HG02759 (cell line): ENCODE measurements around the gene VCAN.

Experiments
- ATAC-seq: cut with Tn5 transposase; IDR thresholded peaks from one replicate; pipeline ENCODE4 v1.9.1; 2021; ENCODE audit warnings: mild to moderate bottlenecking, moderate library complexity; ENCODE audit not compliant: unreplicated experiment

Gene VCAN

GRCh38 chr5:83494087-83494620 lies 22.6 kb downstream of the VCAN start:
- no peak for ATAC-seq

DNA sequence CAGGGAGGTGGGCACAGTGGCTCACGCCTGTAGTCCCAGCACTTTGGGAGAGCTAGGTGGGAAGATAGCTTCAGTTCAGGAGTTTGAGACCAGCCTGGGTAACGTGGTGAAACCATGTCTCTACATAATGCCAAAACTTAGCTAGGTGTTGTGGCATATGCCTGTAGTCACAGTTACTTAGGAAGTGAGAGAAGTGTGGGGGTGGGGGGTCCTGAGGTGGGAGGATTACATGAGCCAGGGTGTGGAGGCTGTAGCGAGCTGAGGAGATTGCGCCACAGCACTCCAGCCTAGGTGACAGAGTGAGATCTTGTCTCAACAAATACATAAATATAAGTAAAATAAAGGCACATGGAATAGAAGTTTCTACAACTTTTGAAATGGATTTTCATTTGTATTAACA lies 23.1 kb downstream of the VCAN start:
- ATAC-seq = no peak

GRCh38 chr5:83496626-83497025 lies 25.1 kb downstream of the VCAN start:
- ATAC-seq = no peak

- ATAC-seq = no peak
These were observed 27.0 kb downstream of the VCAN start for GRCh38 chr5:83498585-83498984.

DNA sequence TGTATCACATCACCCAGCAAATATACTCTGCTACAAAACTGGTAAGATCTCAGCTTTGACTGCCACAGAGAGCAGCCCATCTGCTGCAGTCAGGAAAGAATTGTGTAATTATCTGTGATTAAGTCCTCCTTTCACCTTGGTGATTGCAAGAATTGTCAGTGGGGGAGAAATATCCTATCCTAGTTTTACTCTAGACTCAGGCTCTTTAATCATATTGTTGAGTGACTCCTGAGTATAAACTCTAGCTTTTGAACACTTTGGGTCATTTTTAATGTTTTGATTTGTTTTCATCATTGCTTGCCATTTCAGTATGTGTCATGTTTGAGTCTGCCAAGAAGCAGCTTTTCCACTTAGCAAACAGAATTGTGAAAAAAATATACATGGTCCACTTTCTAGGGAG lies 32.1 kb downstream of the VCAN start:
- ATAC-seq = no peak

GRCh38 chr5:83507431-83507830 lies 35.9 kb downstream of the VCAN start:
- no peak for ATAC-seq

DNA sequence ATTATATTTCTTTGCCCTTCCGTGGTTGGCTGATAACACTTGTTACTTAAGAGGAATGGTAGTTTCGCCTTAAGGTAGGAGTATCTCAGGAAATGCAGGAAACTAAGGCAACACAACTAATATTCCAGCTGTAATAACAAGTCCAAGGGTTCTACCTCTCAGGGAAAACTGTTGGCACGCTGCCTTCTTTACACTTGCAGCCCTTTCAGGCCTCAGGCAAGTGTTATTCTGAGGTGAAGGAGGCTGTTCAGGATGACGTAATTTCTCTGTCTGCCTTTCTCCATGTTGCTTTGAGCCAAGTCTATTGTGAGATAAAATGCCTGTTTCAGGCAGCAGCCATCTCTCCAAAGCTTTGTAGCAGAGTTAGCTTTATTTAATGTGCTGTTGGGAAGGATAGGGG lies 38.0 kb downstream of the VCAN start:
- ATAC-seq = no peak

GRCh38 chr5:83510260-83510659 lies 38.7 kb downstream of the VCAN start:
- ATAC-seq = peak; percentile 84

DNA sequence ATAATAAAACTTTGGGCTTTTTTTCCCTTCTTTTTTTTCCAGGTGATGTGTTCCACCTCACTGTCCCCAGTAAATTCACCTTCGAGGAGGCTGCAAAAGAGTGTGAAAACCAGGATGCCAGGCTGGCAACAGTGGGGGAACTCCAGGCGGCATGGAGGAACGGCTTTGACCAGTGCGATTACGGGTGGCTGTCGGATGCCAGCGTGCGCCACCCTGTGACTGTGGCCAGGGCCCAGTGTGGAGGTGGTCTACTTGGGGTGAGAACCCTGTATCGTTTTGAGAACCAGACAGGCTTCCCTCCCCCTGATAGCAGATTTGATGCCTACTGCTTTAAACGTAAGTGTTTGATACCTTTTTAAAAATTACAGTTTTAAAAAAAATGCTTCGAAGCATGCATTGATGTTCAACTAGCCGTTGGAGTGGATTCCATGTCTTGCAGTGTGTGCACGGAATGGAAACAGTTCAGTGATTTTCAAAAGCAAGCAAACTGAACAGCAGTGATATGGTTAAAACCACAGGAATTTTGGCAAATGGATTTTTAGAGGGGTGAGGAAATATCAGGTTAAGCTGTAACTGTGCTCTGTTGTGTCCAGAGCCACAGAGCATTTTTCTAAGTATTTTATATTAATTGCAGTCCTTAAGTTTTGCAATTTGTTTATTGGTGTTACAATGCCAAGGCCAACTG lies 40.7 kb downstream of the VCAN start:
- ATAC-seq = no peak

GRCh38 chr5:83513081-83513480 lies 41.5 kb downstream of the VCAN start:
- no peak for ATAC-seq

DNA sequence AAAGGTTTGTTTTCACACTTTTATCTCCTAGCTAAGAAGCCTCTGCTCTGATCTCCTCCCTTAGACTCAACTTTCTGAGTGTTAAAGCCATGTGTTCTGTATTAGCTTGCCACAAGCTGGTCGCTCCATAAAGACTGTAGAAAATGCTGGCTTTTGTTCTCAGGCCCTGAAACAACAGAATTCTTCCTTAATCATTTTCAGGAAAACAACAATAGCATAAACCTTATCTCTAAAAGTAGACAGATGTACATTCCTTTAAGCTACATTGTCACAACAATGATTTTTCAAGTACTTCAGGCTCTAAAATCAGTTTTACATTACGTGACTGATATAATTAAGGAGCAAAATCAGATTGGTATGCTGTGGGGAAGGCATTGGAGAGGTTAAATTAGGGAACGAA lies 41.9 kb downstream of the VCAN start:
- ATAC-seq = no peak

DNA sequence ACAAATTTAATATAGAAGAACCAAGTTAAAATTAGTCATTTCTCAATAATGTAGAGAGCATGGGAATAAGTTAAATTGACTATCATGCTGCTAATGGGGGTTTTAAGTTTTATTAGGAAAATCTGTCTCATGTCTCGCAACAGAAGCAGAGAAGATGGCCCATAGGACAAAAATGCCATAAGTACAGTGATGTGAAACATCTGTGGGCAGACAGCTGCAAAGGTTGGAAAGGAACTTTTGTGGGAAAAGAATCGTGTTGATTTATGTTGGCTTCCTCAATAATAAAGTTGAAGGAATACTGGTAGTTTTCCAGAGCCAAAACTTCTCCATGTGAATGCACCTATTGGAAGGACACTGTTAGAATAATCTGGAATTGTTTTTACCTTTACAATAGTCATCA lies 44.8 kb downstream of the VCAN start:
- ATAC-seq = no peak

GRCh38 chr5:83517072-83517687 lies 45.6 kb downstream of the VCAN start:
- ATAC-seq = no peak

GRCh38 chr5:83517688-83518085 lies 46.1 kb downstream of the VCAN start:
- ATAC-seq = no peak

DNA sequence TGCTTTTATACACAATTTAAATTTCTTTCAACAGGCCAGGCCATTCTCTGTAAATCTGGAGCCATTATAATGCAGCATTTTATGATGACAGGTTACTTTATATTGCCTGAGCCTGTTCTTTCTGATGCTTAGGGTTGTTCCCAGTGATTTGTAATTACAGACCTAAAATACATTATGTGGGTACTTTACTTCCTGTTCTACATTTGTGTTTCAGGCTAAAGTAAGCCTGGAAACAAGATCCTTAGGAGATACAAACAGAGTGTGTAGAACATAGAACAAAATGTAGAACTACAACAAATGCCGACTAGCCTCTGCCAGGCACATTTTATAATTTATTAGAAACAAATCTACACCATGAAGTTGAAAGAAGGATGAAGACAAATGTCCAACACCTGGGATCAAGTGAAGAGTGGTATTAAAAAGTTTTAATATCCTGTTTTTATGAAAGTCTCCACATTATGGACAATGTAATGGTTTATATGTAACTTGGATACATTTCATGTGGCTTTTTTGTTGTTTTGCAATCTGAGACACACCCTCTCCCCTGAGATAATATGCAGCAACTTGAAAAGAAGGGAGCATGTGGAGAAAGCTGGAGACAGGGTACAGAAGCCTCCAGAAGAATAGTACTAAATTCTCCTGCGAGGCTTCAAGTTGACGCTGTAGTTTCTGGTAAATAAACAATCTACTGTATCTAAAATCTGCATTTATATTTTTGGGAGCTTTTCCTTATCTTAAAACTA lies 46.9 kb downstream of the VCAN start:
- ATAC-seq = no peak

GRCh38 chr5:83522446-83522845 lies 50.9 kb downstream of the VCAN start:
- no peak for ATAC-seq

- ATAC-seq = no peak
These were observed 52.4 kb downstream of the VCAN start for GRCh38 chr5:83523929-83524328.

GRCh38 chr5:83524345-83524744 lies 52.8 kb downstream of the VCAN start:
- ATAC-seq = no peak

DNA sequence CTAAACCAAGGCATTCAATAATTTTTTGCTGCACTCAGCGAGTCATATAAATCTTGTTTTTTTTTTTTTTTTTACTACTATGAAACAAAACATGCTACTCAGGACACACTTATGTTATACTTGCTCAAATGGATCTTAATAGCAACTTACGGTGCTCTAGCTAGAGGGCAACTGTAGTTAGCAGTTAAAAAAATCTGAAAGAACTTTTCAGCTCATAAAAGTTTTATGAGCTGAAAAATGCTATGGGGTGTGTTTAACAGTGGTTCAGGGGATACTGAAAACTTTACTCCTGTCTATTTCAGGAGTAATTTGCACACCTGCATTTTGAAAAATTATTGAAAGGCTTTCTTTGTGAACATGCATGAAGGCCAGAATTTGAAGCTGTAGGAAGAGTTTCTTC lies 53.4 kb downstream of the VCAN start:
- ATAC-seq = no peak

DNA sequence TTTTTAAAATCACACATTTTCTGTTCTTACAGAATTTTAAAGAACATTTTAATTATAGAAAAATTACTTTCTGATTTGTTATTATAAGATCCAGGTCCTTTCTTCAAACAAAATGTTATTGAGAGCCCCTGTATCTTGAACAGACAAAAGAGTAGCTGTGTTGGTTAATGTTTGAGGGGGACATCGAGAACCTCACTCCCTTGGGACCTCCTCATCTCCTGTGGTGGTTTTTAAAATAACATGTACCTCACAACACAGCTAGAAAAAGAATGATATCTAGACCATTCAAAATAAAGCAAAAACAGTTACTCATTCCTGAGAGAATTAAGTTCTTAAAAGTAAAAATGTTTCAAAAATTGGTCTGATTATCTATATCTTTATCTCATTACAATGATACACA lies 54.7 kb downstream of the VCAN start:
- no peak for ATAC-seq

GRCh38 chr5:83527221-83527620 lies 55.7 kb downstream of the VCAN start:
- ATAC-seq = no peak
